ENCODE data around the gene NRXN3.
A peak's percentile ranks its signal among the peaks of the same experiment; 100 is the strongest.
"Not testable (repeated sequence)": the region's sequence is repeated elsewhere in the genome, so short reads cannot be mapped to it uniquely, and the experiment has no call there.

Gene NRXN3

DNA sequence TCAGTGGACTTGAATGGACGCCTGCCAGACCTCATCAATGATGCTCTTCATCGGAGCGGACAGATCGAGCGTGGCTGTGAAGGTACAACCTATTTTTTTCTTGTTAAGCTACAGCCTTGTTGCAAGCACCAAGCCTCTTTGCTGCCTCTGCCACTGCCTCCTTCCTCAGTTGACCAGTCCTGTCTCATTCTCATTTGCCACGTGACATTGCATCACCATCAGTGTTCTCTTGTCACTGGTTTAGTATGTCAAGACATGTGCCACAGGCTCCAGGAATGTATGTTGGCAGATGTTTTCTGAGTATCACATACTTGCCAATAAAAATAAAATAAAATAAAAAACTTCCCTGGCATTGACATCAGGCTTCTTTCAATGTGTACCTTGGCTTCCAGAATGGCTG lies 798.1 kb downstream of the NRXN3 start:
- no peak for DNase-seq

DNA sequence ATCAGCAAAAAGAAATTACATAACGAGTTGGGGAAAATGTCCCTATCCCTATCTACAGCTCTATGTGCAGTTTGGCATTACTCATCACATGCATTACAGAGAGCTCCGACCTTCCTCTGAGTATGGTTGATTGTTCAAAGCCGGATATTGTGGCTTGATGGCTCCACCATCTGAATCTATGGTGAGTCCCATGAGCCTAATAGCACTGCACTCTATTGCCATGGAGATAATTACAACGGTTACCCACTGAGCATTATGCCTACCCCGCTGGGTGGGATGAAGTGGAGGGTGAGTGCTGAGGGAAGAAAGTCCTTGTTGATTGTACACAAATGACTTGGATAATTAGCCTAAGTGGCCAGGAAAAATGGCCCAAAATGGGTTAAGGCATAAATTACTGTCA lies 800.5 kb downstream of the NRXN3 start:
- peak; percentile 38 for DNase-seq

DNA sequence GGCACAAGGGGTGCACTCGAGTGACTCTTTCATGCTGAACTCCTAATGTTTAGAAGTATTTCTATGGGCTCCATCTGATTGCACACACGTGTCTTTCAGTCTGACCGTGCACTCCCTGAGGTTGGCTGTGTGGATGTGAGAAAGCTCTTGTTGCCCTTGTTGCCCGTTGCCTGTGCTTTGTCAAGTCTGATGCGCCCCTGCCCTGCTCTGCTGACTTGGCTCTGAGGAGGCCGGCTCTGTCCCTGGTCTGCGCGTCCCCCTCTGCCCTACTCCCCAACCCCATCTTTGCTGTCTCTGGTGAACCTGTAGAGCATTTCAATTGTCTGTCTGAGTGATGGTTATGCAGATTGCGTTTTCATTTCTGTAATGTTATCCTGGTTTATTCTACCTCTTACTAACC lies 802.3 kb downstream of the NRXN3 start:
- DNase-seq, result no peak

DNA sequence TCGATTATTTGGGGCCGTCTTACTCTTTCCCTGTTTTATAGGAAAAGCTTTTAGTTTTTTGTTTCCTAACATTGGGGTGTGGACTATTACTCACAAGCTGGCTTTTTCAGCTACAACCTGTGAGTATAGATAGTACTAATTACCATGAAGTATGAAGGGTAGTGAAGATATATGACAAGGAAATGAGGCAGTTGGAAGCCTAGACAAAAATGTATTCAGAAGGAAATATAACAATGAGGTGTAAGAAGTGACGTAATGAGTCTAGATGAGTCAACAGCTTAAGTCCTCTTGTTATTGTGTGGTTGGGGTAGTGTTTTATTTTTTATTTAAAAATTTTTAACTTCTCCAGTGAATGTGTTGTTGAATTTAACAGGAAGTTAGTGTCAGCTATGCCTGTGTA lies 804.5 kb downstream of the NRXN3 start:
- no peak for DNase-seq

DNA sequence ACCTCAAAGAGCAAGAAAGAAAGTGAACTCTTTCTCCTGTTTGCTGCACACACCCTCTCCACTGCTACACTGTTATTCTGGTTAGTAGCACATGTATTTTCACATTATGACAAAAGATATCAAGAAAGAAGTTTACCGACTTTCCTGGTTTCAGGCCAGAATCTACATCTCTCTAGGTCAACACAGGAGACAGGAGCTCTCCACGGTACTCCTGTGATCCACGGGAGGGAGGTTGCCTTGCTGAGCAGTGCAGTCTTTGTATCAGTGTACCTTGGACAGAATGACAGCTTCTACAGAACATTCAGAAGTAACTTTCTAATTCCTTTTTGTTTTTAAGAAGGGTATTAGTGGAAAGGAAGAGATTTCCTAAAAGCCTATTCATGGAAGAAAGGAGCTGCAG lies 805.6 kb downstream of the NRXN3 start:
- DNase-seq, result no peak

DNA sequence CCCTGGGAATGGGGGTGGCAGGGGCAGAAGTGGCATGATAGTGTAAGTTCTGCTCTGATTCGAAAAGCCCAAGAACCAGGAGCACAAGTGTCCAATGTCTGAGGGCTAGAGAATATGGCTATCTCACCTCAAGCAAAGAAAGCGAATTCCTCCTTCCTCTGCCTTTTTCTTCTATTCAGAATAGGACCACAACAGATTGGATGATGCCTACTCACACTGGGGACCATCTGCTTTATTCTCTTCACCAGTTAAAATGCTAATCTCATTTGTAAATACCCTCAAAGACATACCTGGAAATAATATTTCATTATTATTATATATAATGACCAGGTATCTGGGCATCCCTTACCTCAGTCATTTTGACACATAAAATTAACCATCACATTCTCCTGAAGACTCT lies 808.7 kb downstream of the NRXN3 start:
- DNase-seq, result no peak

DNA sequence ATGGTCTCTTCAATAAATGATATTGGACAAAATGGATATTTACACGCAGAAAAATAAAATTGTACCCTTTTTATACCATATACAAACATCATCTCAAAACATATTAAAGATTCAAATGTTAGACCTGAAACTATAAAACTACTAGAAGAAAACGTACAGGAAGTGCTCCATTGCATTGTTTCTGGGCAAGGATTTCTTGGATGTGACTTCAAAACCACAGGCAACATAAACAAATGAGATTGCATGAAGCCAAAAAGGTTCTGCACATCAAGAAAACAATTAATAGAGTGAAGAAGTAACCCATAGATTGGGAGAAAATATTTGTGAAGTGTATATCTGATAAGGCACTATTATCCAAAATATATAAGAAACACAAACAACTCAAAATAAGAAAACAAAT lies 812.4 kb downstream of the NRXN3 start:
- no peak for DNase-seq

DNA sequence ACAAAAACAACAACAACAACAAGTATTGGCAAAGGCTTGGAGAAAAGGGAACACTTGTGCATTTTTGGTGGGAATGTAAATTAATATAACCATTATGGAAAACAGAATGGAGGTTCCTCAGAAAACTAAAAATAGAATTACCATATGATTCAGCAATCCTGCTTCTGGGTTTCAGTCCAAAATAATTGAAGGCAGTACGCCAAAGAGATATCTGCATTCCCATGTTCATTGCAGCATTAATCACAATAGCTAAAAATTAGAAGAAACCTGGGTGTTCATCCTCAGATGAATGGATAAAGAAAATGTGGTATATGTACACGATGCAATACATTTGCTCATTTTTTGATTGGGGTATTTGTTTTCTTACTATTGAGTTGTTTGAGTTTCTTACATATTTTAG lies 813.0 kb downstream of the NRXN3 start:
- DNase-seq, result no peak

DNA sequence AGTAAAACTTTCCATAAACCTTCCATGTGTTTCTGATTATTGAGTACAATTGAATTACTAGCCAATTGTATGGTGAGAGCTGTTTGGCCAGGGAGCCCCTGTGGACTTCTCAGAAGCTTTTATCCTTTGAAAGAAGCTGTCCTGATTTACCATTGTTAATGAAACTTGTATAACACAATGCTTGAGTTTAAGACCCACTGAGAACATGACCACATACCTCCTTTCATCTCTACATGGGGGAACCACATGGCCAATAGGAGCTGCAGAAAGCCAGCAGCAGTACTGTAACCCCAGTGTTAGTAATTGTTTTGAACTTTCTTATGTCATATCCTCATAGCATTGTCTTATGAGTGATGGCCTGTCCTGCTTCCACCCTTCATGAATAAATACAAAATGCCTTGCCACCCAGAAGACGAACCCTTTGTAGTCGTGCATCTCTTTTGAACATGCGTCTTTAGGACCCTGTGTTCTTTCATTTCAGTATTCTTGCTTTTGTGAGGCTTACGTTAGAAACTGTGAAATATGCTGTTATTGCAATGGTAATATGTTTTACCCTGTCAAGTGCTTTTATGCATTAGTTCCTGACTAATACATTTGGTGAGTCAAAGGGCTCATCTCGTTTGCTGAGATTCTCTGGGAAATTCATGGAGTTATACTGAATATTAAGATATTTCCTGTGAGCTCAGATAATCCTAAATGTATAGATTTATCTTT lies 815.7 kb downstream of the NRXN3 start:
- DNase-seq, result no peak

DNA sequence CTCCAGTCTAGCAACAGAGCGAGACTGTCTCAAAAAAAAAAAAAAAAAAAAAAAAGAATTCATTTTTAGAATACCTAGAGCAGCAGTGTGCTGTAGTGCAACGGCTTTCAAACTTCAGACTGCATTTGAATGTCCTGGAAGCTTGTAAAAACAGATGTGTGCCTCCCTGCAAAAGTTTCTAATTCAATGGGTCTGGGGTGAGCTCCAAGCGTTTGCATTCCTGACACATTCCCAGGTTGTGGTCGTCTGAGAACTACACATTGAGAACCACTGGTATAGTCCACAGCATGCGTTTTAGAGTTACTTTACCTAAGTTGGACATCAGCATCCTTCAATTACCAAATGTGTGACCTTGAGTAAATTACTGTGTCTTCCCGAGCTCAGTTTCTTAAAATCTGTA lies 816.8 kb downstream of the NRXN3 start:
- no peak for DNase-seq

DNA sequence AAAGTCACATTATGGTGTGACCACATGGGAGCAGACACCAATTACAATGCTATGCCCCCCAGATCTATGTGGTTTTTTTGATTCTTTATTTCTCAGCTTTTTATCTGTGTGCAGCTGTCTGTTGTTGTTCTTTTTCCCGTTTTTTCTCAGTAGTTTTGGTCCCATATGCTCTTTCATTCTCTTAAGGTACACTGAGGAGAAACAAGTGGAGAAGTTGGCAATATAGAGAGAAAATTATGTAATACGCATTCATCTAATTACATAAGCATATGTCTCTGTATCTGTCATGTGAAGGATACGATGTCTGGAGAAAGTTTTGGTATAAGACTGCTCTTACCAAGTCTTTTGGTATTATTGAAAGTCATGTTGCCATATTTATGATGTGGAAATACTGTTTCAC lies 819.0 kb downstream of the NRXN3 start:
- DNase-seq, result no peak

DNA sequence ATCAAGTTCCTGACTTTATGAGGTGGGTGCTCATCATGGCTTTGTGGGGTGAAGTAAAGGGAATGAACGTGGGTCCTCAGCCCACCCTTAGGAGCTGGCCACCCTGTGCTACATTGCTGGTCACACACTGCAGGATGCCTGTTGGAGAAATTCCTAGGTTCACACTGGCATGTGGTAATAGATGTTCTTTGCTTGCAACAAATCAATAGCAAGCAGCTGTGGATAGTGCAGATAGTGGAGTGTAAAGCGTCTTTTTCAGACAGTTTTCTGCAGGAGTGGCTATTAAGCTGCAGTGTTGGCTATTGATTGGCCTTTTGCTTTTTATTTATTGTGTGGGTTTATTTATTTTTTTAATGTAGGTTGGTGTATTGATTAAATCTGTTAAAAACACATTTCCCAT lies 822.7 kb downstream of the NRXN3 start:
- DNase-seq, result no peak

DNA sequence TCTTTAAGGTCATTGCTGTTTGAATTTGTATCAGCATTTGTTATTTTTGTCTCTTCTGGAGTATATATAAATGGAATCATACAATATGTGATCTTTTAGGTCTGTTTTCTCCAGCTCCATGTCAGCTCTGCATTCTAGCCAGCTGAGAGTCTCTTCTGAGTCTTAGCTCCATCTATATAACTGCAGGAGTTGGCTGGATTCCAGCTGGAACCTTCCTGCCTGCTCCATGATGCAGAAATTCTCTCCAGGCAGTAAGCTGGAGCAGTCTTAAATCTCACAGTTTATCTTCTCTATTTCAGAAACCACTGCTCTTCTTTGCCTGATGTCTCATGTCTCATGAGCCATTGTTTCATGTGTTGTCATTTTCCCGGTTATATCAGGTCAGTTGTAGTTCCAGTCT lies 827.6 kb downstream of the NRXN3 start:
- DNase-seq, result peak; percentile 73

DNA sequence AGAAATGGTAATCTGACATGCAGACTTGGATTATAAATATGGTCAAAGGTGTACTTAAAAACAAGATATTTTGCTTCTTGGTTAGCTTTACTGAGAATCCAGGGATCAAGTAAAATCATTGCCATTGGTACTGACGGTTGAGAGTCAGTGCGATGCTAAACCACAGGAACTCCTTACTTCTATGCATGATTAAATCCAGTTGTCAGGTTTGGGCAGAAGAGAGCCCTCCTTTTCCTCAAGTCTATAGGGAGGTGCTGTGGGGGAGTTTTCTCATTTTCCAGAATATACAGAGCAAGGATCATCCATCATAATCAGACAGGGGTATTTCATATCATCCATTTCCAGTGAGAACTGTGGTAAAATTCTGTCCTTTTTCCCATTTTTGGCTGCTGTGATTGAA lies 839.1 kb downstream of the NRXN3 start:
- no peak for DNase-seq

DNA sequence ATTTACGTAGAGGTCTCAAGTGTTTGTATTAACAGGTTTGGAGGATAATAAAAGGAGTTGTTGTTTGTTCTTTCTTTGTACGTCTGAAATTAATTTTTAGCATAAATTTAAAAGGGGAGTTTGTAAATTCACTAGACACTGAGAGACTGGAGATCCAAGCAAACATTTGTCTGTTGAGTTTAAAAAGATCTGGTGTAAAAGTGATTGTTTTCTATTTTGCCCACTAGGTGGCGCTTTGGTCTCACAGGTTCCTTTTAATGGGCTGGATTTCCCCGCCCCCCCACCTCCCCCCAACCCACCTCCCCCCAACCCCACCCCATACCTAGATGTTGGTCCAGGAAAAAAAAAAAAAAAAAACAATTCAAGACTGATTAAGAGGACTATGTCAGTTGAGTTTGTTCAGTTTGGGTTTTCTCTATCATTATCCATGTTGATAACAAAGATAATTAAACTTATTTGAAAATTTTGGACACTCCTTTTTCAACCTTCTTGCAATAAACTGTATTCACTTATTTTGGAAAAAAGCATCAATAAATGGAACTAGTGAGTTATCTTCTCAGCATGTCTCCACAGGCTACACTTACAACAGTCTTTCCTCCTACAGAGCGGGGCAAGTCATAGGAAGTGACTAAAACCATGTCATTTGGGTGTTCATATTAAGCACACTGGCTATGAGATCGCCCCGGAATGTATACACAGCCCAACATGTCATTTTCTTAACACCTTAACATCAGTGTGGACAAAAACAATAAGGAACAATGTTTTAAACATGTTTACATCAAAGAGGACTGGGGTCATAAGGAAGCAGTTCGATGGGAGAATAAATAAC lies 841.1 kb downstream of the NRXN3 start:
- DNase-seq, result no peak

DNA sequence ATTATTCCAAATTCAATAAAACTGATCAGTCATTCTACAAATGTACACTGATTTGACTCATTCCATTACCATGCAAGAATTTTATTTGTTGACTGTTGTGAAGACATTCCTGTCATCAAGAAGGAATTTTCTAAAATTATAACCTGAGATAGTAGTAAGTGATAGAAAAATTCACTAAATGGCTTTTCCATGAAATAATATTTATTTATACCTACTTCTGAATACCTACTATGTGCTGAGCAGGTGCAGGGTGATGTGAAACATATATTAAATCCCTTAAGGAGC lies 841.7 kb downstream of the NRXN3 start:
- DNase-seq, result no peak

DNA sequence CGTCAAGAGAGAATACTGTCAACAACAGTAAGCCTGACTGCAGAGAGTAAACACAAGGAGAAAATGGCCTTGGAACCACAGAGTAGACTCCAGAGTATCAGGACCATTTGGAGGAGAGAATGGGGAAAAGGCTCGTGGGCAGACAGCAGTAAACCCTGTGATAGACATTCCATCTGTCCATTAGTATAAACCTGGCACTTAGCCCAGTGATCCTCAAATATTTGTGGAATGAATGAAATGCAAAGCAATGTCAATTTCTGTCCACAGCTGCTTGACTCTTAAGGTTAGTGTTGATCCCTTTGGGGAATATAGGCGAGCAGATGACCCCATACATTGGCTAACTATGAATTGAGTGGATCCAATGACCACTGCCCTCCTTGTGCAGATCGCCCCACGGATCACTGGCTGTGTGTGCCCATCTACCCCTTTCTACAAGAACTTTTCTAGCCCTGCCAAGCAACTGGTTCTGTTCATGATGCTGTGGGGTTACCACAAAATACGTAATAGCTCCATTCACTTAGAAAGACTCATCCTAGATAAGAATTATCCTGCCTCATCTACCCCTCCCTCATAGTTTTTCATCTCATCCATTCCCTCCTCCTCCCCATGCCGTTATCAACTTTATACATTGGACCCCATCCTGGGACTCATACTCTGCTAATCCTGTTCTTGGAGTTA lies 846.8 kb downstream of the NRXN3 start:
- DNase-seq, result peak; percentile 96

DNA sequence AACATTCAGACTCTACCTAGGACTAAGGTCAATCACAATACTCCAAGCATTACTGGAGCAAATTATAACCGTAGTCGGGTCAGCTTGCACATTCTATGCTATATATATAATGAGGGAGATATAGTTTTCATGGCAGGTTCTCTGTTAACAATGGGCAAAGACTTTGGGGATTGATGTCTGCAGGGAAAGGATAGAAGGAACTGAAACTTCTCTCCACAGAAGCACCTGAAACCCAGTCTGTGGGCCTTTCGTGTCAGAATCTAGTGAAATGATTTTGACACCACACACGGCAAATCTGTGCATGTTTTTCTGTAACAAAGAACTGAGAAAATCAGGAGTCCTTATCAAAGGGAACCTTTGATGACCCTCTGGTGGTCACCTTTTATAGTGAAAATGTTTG lies 847.4 kb downstream of the NRXN3 start:
- DNase-seq, result no peak

DNA sequence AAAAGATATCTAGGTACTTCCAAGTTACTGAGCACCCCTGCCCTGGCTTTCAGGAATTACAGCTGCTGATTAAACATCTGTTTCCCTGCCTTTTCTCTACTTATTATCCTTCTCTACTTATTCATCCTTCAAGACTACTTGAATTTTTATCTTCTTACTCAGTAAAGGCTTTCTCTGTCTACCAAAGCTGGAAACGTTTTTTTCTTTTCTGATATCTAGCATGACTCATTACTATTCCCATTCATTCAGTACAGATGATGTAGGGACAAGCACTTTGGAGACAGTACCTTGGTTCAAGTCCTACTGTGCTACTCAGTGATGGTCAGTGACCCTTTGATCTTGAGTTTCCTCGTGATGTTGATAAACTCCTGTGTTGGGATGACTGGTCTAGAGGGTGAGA lies 848.7 kb downstream of the NRXN3 start:
- no peak for DNase-seq

DNA sequence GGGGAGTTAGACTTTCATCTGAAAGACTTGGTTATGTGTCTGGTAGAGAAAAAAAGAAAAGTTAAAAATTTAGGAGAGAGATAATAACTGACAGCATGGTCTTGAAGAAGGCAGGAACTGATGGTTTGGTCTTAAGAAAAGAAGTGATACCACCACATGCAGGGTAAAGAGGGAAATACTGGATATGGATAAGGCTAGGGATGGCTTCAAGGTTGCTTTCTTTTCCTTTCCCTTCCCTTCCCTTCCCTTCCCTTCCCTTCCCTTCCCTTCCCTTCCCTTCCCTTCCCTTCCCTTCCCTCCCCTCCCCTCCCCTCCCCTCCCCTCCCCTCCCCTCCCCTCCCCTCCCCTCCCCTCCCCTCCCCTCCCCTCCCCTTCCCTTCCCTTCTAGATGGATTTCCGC lies 849.7 kb downstream of the NRXN3 start:
- DNase-seq, result not testable (repeated sequence)

DNA sequence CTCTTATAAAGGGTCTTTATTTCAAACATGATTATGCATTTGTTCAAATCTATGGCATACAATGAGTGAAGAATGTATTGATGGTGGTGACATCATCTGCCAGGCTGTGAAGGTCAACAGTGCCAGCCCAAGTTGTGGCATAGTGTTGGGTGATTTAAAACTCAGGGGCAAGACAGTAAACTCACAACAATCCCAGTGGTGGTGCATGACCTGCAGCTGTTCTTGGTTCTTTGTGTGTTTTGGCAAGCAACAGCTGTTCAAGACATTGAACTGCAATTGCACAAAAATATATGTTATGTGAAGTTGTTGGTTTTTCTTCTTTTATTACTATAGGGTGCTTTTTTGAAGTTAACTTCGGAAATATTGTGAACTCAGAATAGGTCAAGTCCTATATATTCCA lies 851.6 kb downstream of the NRXN3 start:
- DNase-seq, result no peak

DNA sequence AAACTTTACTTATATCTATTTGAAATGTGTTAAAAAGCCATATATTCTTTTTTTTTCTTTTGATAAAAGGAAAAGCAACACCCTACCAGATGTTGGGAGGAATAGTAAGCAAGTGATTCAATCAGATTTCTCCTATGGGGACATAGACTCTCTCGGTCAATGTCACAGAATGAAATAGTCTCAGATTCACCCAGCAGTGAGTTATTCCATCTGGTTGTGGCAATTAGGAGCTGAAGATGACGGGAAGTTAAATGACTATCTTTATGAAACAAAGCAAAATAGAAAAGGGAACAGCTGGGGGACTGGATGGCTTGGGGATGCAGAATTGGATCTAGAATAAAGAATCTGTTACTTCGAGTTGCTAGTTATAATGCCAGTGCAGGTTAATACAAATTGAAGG lies 857.0 kb downstream of the NRXN3 start:
- DNase-seq, result no peak

DNA sequence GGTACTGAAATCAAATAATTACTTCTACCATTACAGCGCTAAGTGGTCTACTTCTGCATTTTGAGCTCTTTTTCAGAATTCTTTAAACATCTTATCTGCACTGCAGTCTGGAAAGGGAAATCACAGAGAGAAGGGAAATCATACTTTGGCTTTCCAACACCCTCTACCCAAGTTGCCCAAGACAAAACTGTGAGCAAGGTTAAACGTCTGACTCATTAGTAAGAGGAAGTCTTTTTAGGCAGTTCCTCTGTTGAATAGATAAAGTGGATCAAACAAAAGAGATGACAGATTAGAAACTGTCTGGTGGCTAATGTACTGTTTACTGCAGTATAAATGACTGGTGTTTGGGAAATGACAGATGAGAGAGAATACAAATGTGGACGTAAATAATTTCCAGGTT lies 858.1 kb downstream of the NRXN3 start:
- DNase-seq, result no peak

DNA sequence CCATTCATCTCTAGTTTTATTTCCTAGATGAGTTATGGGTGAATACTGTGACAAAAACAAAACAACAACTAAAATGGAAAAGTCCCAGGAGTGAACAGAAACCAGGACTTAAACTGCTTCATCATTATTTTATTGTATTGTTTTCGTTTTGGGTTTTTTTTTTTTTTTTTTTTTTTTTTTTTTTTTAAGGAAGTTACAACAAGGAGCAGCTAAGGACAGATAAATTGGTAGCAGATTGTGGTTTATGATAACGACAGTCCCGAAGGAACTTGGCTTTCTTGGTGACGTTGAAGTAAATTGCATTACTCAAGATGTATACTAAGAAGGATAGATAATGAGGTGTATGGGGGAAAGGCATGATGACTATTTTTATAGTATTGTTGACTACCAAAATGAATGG lies 866.3 kb downstream of the NRXN3 start:
- no peak for DNase-seq
